Hair follicular keratinocyte (primary cell): ENCODE measurements around the gene TTC12. TPM values are rescaled to one million over a fixed set of nuclear protein-coding genes. Genes with fewer than 3 reads are reported as not detected.

Experiments
- total RNA-seq: library from RNA; depleted of rRNA; stranded (reverse); fragments of >200 nt; gene quantifications from 2 replicates; pipeline ENCODE4 v1.2.3, GENCODE V29; 2015

TTC12 gene, protein sequence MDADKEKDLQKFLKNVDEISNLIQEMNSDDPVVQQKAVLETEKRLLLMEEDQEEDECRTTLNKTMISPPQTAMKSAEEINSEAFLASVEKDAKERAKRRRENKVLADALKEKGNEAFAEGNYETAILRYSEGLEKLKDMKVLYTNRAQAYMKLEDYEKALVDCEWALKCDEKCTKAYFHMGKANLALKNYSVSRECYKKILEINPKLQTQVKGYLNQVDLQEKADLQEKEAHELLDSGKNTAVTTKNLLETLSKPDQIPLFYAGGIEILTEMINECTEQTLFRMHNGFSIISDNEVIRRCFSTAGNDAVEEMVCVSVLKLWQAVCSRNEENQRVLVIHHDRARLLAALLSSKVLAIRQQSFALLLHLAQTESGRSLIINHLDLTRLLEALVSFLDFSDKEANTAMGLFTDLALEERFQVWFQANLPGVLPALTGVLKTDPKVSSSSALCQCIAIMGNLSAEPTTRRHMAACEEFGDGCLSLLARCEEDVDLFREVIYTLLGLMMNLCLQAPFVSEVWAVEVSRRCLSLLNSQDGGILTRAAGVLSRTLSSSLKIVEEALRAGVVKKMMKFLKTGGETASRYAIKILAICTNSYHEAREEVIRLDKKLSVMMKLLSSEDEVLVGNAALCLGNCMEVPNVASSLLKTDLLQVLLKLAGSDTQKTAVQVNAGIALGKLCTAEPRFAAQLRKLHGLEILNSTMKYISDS
- total RNA-seq: 17.5 and 20.8 TPM in 2 replicates

DNA sequence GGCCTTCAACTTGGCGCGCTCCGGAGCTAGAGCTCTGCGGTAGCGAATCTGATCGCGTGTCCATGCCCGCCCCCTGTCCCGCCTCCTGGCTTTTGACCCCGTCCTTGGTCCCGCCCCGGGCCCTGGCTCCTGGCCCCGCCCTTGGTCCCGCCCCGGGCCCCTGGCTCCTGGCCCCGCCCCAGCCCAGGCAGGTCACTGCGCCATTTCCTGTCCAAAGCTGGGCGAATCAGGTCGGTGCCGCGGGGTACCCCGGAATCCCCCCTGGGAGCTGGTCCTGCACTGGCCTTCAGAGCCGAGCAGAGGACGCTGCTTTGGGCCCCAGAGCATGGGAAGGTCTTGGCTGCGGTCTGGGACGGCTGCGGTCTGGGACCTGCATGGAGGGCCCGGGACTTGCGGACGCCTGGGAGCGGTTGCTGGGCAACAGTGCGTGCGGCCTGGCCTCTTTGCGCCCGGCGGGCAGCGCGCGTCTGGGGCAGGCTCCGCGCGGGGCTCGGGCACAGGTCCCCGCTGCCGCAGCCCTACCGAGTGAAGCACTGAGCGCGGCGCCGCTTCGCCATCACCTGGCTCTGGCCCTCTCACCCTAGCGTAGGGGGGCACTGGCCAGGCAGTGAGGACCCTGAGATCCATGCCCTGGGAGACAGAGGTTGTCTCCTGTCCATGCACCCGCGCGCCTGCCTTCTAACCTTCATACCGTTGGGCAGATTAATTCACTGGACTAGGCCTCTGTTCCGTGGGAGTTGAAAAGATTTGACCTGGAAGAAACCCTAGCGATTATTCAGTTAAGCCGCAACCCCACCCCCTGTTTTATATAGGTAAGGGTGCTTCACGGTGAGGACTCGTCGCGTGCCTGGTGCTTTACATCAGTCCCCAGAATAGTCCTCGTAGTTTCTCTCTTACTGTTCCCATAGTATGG is at the start of gene TTC12:
TTC12 (plus strand) TSS at position 195 of the 913 bp plus-strand sequence. CDS start 1,675 bp downstream, outside the sequence.

DNA sequence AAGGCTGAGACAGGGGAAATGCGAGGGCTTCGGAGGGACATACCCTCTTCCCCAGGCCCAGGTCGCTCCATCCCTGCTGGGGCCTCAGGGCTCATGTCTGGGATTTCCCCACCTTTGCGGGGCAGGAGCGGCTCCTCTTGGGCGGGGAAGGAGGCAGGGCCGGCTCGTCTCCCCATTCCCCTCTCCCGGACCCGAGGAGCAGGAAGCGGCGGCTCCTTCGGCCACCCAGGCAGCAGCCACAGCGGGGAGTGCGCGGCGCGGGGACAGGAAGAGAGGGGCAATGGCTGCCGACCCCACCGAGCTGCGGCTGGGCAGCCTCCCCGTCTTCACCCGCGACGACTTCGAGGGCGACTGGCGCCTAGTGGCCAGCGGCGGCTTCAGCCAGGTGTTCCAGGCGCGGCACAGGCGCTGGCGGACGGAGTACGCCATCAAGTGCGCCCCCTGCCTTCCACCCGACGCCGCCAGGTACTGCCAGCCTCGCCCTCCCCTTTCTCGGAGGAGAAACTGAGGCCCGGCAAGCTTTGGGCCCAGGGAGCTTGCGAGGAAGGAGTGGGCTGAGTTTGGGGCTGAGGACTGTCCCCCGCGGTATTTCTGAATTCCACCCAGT is 73.3 kb downstream of the TTC12 start, which contains the start of gene ANKK1:
ANKK1 (plus strand) TSS at position 175 of the 607 bp plus-strand sequence; CDS start at position 281, 106 bp downstream.

Other genes starting within 250 kb of the TTC12 start
- gene ANKK1, start 73.2 kb downstream of the TTC12 start, total RNA-seq: 1.1 and 1.6 TPM in 2 replicates
- gene DRD2, start 160.8 kb downstream of the TTC12 start, total RNA-seq: 2.0 TPM in 1 of 2 replicates, not detected in the other